SW 1271 (cell line): ENCODE data around the gene ECEL1.
A peak's percentile ranks its signal among the peaks of the same experiment; 100 is the strongest.
"Not testable (repeated sequence)": the region's sequence is repeated elsewhere in the genome, so short reads cannot be mapped to it uniquely, and the experiment has no call there.

ENCODE experiments used
- DNase-seq, 2 experiments: peaks; one replicate each; lab custom pipeline; 2025; lab: John Stamatoyannopoulos, UW

ECEL1 gene

GRCh38 chr2:232441147-232441651, 46.4 kb downstream of the ECEL1 start:
- no peak for DNase-seq

- DNase-seq = peak; percentile 9 to 51
These were observed 47.2 kb downstream of the ECEL1 start for GRCh38 chr2:232440220-232441018.

GRCh38 chr2:232439758-232440135, 47.9 kb downstream of the ECEL1 start:
- DNase-seq = no peak

DNA sequence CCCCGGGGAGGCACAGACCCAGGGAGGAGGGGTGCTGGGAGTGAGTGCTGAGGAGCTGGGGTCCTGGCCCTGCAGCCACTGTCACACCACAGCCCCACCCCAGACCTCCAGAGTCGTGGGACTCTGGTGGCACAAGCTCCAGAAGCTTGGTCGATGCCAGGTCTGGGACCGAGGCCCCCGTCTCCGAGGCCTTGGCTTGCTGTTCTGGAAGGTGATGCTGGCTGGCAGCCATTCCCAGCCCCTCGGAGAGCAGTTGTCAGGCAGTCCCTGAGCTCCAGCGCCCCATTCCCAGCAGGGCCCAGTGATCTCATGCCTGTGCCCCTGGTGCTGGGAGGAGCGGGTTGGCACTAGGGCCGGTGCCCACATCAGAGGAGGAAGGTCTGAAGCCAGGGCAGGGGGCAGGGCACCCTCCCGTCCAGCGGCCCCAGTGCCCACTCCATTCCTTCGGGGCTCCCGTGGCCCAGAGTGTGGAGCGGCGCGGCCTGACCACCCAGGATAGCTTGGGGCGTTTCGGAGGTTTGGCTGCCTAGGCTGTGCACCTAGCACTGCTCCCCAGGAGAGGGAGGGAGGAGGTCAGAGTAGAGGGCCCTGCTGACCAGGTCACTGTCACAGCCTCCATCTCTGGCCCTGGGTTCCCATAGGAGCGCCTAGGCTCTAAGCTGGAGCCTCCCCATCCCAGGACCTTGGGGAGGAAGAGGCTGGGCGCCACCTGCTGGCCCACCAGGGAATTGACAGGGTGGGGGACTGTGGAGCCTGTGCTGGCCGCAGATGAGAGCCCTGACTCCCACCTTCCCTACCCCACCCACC, 48.5 kb downstream of the ECEL1 start:
- peak in 1 of 2 experiments; percentile 20 for DNase-seq

- DNase-seq = no peak
These were observed 49.5 kb downstream of the ECEL1 start for GRCh38 chr2:232438091-232438490.

- DNase-seq = no peak
These were observed 50.5 kb downstream of the ECEL1 start for GRCh38 chr2:232437195-232437571.

GRCh38 chr2:232436381-232437194, 51.0 kb downstream of the ECEL1 start:
- DNase-seq = no peak

- no peak for DNase-seq
These were observed 51.8 kb downstream of the ECEL1 start for GRCh38 chr2:232435805-232436204.

DNA sequence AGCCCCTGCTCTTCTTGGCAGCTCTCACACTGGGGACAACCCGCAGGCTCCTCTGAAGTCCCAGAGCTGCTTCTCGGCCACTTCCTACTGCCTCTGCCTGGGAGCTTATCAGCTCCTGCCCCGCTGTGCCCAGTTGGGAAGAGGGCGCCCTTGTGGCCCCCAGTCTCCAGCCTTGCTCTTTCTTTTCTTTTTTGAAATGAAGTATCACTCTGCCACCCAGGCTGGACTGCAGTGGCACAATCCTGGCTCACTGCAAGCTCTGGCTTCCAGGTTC, 52.3 kb downstream of the ECEL1 start:
- no peak for DNase-seq

DNA sequence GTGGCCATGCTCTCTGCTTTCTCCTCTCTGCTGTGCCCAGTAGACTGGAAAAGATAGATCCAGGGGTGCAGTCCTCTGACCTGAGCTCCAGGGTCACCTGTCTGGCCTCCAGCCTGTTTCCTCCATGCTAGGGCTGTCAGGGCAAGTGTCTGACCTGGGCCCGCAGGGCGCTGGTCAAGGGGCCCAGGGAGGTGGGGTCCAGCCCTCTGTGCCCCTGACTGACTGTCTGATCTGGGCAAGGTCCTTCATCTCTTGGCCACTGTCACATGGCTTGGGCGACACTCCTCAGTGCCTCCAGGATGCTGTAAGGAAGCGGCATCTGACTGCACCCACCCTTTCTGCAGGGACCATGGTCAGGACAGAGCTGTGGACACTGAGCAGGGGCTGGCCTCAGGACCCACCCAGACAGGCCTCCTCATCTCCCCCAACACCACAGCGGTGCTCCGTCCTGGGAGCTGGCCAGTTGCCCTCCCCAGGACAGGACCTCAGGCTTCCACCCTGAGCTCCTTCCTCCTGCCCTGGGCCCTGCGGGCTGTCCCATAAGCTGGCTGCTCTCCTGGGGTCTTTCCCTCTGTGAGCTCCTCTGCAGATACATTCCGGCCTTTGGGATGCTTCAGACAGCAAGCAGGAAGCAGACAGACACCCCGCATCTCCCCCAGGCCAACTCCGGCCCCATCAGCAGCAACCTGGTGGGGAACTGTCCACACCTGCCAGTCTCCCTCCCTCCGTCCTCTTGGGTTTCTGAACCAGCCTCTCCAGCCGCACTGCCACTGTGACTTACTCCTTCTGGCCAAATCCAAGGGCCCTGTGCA, 52.9 kb downstream of the ECEL1 start:
- DNase-seq = no peak

DNA sequence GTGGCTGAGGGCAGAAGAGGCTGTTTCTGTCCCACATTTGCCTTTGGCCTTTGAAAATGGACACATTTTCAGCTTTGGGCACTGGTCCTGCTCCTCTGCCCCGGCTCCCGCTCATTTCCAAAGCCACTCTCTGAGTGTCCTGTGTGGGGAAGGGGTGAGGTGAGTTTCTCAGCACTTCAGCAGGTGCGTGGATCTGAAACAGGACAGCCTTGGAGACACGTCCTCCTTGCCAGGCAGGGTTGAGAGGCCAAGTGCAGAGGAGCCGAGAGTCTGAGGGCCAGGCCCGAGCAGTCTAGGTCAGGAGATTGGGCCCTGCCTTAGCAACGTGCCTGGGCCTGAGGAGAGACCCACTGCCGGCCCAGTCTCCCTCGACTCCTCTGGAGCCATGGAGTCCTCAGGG, 53.5 kb downstream of the ECEL1 start:
- DNase-seq = no peak

DNA sequence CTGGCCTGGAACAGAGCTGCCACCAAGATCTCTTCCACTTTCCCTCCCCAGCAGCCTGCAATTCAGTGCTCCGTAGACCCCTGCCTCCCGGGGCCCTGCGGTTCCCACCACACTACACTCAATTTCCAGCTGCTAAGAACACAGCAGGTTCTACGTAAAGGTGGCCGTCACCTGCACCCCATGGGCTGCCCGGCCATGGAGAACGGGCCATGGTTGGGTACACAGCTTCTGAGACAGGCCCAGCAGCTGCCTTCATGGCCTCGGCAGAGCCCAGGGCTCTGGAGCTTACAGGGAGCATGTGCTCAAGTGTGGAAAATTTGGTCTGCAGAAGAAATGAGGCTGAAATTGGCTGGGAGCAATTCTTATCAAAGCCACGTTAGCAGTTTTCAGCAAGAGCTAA, 54.0 kb downstream of the ECEL1 start:
- DNase-seq = not testable (repeated sequence)

GRCh38 chr2:232432598-232433184, 54.9 kb downstream of the ECEL1 start:
- no peak for DNase-seq

- DNase-seq = no peak
These were observed 55.7 kb downstream of the ECEL1 start for GRCh38 chr2:232431705-232432590.
